AG08395 (cell line): ENCODE results near the gene RELL1.
"Not testable (repeated sequence)": the region's sequence is repeated elsewhere in the genome, so short reads cannot be mapped to it uniquely, and the experiment has no call there.

Experiments
- DNase-seq: peaks from one replicate; pipeline ENCODE4 v3.0.0; 2012; ENCODE audit warnings: mixed read lengths, low spot score

The RELL1 gene

DNA sequence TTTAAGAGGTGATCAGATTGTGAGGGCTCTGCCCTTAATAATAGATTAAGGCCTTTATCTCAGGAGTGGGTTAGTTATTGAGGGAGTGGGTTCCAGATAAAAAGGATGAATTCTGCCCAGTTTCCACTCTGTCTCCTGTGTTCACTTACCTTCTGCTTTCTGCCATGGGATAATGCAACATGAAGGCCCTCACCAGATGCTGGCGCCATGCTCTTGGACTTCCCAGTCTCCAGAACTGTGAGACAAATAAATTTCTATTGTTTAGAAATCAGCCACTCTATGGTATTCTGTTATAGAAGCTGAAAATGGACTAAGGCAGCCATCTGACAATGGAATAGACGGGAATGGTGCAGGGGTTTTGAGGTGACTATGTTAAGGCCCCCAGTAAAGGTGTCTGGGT, 6.9 kb upstream of the RELL1 start:
- no peak for DNase-seq

DNA sequence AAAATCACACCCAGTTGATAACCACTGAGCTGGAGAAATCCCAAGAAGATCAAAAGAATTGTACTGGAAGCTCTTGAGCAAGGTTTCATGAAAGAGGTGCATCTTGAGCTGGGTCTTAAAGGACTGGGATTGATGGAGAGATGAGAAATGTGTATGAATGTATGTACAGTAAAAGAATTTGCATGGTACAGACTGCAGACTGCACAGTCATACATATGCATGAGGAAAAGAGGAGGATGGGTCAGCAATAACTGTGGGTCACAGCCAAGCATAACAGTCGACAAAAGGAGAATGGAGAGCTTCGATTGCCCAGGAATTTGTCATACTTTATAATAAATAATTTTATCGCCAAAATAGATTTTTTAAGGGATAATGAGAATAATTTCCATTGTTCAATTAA, 4.8 kb upstream of the RELL1 start:
- no peak for DNase-seq

DNA sequence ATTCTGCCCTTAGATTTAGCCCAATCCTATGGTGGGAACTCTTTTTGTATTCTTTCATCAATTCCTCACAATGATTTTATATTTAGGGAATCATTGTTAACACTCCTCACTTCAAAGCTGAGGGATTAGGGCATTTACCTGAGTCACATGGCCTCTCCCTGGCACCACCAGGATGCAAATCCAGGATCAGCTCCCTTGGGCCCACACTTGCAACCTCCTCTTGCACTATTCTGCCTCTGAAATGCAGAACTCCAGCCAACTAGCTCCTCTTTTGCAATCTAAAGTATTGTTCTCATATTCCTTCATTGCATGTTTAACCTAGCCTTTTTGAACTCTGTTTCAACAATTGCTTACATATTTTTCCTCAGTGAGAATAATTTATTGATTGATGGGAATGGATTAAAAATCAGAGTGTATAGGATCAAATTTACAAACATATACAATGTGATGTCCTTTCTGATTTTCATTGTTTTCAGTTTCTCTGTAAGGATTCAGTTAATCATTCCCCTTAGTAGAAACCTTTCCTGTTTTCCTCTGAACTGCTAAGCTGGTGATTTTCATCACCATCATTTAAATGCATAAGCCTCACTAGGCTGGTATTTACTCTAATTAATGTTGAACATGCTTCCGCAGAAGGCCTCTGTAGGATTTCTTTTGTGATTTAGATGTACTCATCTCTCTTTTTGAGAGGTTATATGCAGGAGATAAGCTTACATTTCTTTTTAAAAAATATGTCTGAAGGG, 3.3 kb upstream of the RELL1 start:
- no peak for DNase-seq

DNA sequence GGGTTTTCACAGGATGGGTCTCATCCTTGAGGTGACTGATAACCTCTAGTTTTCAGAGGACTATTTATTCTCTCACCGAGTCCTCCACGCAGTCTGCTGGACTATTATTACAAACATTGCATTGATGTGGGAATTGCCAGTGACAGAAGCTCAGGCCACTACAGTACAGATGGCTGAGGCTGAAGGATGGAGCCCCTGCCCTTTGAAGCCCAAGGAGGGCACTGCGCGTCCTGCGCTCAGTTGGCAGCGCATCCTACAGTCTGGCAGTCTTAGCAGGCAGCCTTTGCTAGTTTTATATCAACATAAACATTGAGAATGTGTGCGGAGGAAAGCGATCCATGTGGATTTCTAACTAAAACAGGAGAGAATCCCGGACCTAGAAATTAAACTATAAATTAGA, 1.5 kb upstream of the RELL1 start:
- no peak for DNase-seq

DNA sequence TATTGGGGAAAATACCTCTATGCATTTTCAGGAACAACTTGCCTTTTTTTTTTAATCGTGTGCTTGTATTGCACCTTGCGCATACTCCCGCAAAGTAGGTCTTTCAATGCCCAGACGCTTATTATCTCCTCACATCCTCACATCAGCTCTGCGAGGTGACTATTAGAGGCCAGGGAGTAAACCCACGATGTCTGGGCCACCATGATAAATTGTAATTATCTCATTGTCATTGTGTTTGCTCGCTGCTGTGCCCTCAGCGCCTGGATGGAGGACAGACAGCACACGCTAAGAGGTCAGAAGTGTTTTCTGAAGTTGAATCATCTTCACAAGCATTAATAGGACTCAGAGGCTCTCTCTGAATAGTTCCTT, 1.0 kb upstream of the RELL1 start:
- DNase-seq: no peak

DNA sequence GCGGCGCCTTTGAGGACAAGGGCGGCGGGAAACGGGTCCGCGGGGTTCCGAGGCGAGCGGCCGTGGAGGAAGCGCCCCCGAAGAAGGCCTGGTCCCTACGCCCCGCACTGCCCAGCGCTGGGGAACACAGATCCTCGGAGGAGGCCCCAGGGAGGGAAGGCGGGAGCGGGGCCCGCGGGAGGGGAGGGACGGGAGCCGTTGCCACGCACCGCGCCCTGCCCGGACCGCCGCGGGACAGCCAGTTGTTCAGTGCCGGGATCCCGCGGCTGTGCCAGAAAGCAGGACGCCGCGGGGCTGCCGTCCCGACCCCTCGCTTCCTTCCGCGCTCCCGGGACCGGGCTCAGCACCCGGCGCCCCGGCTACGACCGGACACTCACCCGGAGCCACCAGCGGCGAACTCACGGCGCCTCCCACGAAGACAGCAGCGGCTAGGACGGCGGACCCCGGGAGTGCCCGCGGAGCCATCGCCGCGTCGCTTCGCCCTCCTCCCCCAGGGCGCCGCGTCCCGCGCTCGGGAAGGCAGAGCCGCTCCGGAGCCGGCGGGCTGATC, 278 bp downstream of the RELL1 start:
- peak; percentile 43 for DNase-seq

DNA sequence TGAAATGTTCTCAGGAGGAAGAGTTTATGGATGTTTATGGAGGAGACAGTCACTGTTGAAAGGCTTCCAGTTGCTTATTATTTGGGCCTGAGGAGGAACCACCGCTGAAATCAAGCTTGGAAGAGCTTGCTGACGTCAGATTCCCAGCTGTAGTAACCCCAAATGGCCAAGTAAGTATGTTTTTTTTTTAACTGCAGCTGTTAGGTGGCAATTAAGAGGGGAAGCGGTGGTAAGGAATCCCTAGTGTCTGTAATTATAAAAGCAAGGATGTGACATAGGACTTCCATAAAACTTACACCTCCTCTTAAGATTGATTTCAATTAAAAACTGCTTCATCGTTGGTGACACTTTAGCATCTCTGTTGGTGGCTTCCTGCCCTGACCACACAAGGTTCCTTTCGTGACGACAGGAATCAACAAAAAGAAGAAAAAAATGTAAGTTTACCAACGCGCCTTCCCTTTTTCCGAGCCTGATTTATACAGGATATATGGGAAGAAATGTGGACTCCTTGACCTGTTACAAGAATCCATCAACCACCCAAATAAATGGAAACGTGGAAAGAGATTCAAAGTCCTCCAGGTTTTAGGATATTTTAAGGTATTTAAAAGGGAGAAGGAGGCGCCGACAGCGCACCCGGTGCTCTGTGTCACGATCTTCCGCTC, 884 bp downstream of the RELL1 start:
- DNase-seq: peak; percentile 45

DNA sequence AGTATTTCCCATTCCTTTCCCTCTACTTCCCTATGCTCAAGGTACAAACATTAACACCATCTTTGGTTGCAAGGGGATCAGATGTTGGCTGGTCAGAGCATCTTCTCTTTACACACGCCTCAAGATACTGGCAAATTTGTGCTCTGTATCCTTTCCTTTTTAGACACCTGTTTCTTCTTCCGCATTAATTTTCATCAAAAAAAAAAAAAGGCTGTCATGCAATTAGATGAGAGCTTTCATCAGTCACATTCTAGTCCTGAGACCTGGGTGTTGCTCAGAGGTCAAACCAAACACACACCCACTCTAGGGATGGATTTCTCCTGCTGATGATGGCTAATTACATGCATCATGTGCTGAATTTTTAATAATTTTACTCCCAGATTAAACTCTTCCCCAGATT, 2.0 kb downstream of the RELL1 start:
- no peak for DNase-seq

DNA sequence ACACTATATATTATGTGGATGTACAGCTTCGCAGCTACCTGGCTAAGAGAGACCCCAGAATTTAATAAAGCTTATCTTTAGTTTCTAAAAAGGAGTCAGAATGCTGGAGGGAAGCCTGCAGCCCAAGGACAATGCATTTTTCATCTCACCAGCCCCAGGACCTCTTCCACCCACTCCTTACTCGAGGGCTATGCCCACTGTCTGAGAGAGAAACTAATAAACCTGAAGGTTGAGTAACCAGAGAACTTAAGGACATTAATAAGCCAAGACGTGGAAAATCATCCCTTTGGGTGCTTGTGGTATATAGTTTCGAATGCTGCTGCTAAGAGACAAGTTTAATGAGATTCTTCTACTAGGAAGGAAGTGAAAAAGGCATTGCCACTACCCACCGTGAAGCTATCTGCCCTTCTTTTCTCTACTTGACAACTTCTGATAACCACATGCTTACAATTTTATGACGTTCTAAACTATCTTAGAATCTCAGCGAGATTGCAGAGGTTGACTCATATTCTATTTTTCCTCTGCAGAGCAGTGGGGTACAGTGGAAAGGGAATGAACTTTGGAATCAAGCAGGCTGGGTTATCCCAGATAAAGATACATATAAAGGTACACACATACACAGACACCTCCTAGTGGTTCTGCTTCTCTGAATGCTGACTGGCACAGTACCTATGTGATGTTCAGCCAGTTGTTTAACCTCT, 3.3 kb downstream of the RELL1 start:
- no peak for DNase-seq

DNA sequence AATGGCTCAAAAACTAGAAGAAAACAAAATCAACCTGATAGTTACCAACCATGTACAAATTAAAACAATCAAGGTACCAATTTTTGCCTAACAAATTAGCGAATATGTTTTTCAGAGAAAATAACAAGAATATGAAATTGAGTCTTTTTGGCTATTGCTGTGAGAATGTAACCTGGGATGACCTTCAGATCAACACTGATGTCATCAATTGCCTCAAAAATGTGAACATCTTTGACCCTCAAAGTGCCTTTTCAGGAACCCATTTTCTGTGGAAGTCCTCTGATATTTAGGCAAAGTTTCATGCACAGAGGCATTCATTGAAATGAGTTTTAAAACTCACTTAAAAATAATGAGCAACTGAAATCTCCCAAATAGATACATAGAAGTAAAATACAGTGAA, 6.1 kb downstream of the RELL1 start:
- no peak for DNase-seq

DNA sequence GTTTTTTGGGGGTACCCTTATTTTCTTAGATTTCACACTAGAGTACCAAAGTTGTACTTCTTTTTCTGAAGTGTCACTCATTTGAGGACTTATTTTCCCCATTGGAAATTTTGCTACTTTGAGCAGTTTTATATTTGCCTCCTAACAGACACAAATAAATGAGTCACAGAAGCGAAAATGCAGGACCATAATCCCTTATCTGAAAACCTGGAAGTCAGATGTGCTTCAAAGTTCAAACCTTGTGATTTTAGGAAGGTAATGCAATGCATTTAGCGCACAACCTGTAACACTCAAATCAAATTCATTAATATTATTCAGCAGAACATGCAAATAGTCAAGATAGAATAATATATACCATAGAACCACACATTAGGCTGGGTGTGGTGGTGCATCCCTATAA, 6.9 kb downstream of the RELL1 start:
- no peak for DNase-seq

DNA sequence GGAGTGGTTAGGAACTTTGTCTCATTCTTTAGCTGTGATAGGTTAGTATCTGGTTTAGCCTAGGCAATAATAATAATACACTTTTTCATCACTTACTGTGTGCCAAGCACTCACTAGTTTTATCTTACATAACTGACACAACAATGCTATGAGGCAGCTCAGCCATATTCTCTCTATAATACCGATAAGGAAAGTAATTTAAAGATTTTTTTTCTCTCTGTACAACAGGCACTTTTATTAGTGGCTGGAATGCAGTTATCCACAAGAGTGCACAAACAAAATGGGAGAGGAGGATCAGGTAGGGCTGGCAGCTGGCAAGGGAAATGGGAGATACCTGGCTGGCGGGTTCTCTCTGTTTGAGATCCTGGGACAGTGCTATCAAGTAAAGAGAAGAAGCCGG, 7.6 kb downstream of the RELL1 start:
- no peak for DNase-seq

DNA sequence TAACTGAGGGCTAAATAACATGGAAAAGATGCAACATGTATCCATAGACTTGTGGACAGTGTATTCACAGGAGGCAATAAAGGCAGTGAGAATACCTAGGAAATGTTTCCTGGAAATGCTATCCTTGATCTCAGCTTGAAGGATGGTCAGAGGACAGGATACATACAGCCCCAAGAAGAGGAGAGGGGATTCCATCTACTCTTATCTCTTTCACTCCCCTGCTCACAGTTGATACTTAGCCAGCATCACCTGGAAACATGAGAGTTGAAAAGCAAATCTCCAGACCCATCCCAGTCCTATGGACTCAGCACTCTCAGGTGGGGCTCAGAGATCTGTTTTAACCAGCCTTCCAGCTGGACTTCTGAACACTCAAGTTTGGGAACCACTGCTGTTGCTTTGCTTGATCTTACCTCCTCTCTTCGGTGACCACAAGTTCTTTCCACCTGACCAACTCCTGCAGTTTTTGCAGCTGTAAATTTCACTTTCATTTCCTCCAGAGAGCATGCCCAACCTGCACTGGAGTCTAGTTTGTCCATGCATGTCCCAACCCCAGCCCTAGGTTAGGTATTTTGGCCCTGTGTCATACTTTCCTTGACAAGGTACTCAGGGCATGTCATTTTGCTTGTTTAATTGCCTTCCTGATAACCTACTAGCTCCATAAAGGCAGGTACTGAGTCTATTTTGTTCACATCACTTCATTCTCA, 10.4 kb downstream of the RELL1 start:
- no peak for DNase-seq

DNA sequence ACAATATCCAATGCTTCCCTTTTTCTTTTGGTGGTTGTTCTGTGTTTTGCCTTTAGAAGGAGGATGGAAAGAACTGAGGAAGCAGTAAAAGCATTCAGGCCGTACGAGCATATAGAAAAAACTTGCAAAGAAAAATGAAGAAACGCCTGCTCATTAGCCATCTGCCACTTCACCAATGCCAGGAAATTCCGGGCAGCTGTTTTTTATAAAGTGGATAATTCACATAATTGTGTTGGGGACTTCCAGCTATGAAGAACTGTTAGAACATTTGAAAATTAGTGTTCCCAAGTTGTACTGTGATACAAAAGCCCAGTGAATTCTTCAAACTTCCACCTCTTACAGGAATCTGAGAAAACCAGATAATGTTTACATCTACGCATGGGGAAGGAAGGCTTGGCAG, 11.7 kb downstream of the RELL1 start:
- DNase-seq: no peak

DNA sequence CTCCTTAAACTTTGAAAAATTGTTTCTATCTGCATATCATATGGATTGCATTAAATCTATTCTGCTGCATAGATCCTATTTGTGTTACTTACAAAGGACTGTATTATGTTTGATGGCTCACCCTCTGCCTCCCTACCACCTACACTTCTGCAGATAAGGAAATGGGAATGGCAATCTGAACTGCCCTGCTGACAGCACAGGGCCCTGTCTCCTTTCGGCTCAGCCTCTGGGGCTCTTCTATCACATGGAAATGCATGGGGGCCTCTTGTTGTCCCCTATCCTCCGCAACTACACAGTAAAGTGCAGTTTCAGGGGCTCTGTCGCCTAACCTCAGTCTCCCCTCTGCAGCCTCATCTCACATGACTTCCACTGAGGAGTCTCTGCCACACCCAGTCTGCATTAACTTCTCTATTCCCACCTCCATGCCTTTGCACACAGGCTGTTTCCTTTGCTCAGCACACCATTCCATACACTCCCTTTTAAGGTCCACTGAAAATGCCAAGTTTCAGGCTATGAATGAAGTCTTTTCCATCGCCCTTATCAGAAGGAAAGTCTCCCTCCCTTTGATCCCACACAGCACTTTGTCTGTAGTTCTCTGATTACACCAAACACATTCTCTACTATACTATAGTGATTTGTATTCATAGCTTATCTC, 12.5 kb downstream of the RELL1 start:
- no peak for DNase-seq

DNA sequence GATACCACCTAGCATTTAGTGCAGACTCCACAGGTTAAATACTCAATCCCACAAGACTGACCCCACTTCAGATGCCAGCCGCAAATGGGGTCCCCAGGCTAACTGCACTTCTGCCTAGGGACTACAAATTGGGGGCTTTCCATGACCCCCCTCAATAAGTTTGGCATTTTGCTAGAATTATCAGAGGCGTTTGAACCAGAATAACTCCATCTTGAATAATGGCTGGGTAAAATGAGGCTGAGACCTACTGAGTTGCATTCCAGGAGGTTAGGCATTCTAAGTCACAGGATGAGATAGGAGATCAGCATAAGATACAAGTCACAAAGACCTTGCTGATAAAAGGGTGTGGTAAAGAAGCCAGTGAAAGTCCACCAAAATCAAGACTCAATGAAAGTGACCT, 15.1 kb downstream of the RELL1 start:
- no peak for DNase-seq

DNA sequence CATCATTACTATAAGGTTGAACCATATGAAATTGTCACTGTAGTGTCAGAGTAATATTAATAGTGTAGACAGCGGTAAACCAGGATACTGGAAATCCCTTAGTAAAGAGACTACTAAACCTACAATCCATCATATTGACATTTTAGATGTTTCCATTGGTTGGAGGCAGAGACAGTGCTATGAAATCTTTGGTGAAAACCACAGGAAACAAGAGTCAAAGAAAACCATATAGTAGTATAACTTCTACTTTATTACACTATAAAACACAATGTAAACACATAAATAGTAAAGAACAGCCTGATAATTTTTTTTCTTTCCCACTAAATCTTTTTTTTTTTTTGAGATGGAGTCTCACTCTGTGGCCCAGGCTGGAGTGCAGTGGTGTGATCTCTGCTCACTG, 15.9 kb downstream of the RELL1 start:
- no peak for DNase-seq

DNA sequence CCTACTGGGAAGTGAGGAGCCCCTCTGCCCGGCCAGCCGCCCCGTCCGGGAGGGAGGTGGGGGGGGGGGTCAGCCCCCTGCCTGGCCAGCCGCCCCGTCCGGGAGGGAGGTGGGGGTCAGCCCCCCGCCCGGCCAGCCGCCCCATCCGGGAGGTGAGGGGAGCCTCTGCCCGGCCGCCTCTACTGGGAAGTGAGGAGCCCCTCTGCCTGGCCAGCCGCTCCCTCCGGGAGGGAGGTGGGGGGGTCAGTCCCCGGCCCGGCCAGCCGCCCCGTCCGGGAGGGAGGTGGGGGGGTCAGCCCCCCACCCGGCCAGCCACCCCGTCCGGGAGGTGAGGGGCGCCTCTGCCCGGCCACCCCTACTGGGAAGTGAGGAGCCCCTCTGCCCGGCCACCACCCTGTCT, 17.1 kb downstream of the RELL1 start:
- DNase-seq: not testable (repeated sequence)

DNA sequence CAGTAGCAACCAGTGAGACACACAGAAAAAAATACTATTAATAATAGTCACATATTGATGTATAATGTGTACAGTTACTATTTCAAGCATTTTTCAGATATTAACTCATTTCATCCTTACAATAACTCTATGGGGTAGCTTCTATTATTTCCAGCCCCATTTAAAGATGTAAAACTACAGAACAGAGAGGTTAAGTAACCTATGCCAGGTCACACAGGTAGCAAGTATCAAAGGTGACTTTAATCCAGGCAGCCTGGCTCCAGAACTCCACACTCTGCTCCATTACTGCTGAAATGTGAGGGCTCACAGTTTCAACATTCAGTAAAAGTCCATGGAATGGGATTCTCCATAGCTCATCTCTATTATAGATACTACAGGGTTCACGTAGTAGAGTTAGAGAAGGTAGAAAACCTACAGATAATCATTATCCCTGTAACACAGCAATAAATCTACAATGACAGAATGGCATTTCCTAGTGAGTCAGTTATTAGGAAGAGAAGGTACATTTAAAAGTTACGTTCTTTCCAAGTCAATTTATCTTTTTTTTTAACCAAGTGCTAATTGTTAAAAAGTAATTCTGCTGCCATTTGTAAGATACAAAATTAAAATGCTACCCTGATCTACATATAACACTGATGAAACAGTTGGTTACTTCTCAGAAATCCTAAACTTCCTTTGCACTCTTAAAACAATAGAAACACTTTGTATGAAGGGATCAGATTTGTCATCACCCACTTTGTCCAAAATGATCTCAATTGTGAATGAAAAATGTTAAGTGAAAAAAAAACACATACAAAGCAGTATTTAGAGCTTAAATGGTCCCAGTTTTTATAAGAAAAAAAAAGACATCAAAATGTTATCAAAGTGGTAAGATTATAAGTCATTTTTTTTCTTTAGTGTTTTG, 18.7 kb downstream of the RELL1 start:
- DNase-seq: no peak

DNA sequence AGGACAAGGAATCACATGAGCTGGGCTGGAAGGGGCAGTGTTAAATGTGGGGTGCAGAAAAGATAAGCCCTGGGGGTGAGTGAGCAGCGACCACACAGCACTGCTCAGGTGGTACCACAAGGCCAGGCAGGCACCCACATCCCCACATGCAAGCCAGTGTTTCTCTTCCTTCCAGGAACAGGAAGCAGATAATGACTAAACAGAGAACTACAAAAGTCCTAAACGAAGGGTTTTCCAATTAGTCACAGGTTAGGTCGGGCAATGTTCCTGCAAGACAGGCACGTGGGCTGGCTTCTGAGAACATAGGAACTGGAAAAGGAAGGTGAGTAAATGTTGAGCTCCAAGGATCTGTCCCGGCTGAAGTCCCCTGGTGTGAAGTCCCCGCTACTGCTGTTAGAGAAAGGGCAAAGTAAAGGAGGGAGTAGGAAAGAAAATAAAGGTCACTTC, 19.5 kb downstream of the RELL1 start:
- peak; percentile 75 for DNase-seq
